Measurements from ENCODE around the gene NR0B1. TPM values are rescaled to one million over a fixed set of nuclear protein-coding genes. Genes with fewer than 3 reads are reported as not detected.

NR0B1 gene
- total and polyA plus RNA-seq, 2 experiments from 2014 or later, result 0.26 to 0.45 TPM

GRCh38 chrX:30327762-30328161 is 18.6 kb upstream of the NR0B1 start:
- TF ChIP-seq CTCF (conservative IDR thresholded peaks at IDR 0.05; ENCODE audit: low read depth in 2 of 2), result peak in 1 of 2 experiments; percentile 27; a peak in 2 of 4 replicates
- TF ChIP-seq, protein P1, sequence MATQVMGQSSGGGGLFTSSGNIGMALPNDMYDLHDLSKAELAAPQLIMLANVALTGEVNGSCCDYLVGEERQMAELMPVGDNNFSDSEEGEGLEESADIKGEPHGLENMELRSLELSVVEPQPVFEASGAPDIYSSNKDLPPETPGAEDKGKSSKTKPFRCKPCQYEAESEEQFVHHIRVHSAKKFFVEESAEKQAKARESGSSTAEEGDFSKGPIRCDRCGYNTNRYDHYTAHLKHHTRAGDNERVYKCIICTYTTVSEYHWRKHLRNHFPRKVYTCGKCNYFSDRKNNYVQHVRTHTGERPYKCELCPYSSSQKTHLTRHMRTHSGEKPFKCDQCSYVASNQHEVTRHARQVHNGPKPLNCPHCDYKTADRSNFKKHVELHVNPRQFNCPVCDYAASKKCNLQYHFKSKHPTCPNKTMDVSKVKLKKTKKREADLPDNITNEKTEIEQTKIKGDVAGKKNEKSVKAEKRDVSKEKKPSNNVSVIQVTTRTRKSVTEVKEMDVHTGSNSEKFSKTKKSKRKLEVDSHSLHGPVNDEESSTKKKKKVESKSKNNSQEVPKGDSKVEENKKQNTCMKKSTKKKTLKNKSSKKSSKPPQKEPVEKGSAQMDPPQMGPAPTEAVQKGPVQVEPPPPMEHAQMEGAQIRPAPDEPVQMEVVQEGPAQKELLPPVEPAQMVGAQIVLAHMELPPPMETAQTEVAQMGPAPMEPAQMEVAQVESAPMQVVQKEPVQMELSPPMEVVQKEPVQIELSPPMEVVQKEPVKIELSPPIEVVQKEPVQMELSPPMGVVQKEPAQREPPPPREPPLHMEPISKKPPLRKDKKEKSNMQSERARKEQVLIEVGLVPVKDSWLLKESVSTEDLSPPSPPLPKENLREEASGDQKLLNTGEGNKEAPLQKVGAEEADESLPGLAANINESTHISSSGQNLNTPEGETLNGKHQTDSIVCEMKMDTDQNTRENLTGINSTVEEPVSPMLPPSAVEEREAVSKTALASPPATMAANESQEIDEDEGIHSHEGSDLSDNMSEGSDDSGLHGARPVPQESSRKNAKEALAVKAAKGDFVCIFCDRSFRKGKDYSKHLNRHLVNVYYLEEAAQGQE (IDR thresholded peaks at IDR 0.05; ENCODE audit: unreplicated experiment), result no peak
- H4K20me1 ChIP-seq (replicated peaks; ENCODE audit: insufficient read depth), result no peaks in the 10 kb centered on the region

GRCh38 chrX:30317308-30317707 is 8.1 kb upstream of the NR0B1 start:
- ATAC-seq, result no peak
- no peaks in the 10 kb centered on the region; the same call in 2 of the 3 replicates for H3K9me3 Mint-ChIP-seq
- Histone ChIP-seq H3K4me3 (no peak overlapping the region), H2AFZ (no peak overlapping the region), H3K9me2 (ENCODE audit: insufficient read depth) (no peaks in the 10 kb centered on the region), H3F3A (replicated peaks; ENCODE audit: low read depth) (no peaks in the 10 kb centered on the region), H4K20me1 (replicated peaks; ENCODE audit: insufficient read depth) (no peaks in the 10 kb centered on the region), H3K27ac (ENCODE audit: low read depth) (no peak overlapping the region), H3K4me2 (no peak overlapping the region), H3K4me1 (ENCODE audit: insufficient read depth) (no peaks in the 10 kb centered on the region), H3K27me3 (ENCODE audit: insufficient read depth) (no peaks in the 10 kb centered on the region), H3K79me2 (replicated peaks; ENCODE audit: insufficient read depth) (no peaks in the 10 kb centered on the region), H3K36me3 (ENCODE audit: insufficient read depth) (no peaks in the 10 kb centered on the region)
- DNase-seq (ENCODE audit: low spot score), result no peak
- H3K36me3 Mint-ChIP-seq (ENCODE audit: low read depth), result no peaks in the 10 kb centered on the region
- no peak overlapping the region for H3K27ac Mint-ChIP-seq
- no peak overlapping the region for H3K4me3 Mint-ChIP-seq
- no peaks in the 10 kb centered on the region for H3K27me3 Mint-ChIP-seq (ENCODE audit: insufficient read depth, low read depth, poor library complexity)
- H3K4me1 Mint-ChIP-seq, result no peaks in the 10 kb centered on the region
- TF ChIP-seq, protein P2, sequence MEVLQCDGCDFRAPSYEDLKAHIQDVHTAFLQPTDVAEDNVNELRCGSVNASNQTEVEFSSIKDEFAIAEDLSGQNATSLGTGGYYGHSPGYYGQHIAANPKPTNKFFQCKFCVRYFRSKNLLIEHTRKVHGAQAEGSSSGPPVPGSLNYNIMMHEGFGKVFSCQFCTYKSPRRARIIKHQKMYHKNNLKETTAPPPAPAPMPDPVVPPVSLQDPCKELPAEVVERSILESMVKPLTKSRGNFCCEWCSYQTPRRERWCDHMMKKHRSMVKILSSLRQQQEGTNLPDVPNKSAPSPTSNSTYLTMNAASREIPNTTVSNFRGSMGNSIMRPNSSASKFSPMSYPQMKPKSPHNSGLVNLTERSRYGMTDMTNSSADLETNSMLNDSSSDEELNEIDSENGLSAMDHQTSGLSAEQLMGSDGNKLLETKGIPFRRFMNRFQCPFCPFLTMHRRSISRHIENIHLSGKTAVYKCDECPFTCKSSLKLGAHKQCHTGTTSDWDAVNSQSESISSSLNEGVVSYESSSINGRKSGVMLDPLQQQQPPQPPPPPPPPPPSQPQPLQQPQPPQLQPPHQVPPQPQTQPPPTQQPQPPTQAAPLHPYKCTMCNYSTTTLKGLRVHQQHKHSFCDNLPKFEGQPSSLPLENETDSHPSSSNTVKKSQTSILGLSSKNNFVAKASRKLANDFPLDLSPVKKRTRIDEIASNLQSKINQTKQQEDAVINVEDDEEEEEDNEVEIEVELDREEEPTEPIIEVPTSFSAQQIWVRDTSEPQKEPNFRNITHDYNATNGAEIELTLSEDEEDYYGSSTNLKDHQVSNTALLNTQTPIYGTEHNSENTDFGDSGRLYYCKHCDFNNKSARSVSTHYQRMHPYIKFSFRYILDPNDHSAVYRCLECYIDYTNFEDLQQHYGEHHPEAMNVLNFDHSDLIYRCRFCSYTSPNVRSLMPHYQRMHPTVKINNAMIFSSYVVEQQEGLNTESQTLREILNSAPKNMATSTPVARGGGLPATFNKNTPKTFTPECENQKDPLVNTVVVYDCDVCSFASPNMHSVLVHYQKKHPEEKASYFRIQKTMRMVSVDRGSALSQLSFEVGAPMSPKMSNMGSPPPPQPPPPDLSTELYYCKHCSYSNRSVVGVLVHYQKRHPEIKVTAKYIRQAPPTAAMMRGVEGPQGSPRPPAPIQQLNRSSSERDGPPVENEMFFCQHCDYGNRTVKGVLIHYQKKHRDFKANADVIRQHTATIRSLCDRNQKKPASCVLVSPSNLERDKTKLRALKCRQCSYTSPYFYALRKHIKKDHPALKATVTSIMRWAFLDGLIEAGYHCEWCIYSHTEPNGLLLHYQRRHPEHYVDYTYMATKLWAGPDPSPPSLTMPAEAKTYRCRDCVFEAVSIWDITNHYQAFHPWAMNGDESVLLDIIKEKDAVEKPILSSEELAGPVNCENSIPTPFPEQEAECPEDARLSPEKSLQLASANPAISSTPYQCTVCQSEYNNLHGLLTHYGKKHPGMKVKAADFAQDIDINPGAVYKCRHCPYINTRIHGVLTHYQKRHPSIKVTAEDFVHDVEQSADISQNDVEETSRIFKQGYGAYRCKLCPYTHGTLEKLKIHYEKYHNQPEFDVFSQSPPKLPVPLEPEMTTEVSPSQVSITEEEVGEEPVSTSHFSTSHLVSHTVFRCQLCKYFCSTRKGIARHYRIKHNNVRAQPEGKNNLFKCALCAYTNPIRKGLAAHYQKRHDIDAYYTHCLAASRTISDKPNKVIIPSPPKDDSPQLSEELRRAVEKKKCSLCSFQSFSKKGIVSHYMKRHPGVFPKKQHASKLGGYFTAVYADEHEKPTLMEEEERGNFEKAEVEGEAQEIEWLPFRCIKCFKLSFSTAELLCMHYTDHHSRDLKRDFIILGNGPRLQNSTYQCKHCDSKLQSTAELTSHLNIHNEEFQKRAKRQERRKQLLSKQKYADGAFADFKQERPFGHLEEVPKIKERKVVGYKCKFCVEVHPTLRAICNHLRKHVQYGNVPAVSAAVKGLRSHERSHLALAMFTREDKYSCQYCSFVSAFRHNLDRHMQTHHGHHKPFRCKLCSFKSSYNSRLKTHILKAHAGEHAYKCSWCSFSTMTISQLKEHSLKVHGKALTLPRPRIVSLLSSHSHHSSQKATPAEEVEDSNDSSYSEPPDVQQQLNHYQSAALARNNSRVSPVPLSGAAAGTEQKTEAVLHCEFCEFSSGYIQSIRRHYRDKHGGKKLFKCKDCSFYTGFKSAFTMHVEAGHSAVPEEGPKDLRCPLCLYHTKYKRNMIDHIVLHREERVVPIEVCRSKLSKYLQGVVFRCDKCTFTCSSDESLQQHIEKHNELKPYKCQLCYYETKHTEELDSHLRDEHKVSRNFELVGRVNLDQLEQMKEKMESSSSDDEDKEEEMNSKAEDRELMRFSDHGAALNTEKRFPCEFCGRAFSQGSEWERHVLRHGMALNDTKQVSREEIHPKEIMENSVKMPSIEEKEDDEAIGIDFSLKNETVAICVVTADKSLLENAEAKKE (CRISPR knock-in tag; IDR thresholded peaks at IDR 0.05), result no peak

More at GRCh38 chrX:30327762-30328161, 18.6 kb upstream of the NR0B1 start:
- Histone ChIP-seq H3K4me1 (ENCODE audit: insufficient read depth) (no peaks in the 10 kb centered on the region; the same call in 1 of the 2 replicates), H3K4me2 (no peak overlapping the region), H3K27me3 (ENCODE audit: insufficient read depth) (no peaks in the 10 kb centered on the region), H3K36me3 (ENCODE audit: insufficient read depth) (no peaks in the 10 kb centered on the region), H3K27ac (ENCODE audit: low read depth) (no peak overlapping the region), H2AFZ (no peak overlapping the region), H3F3A (replicated peaks; ENCODE audit: low read depth) (no peaks in the 10 kb centered on the region), H3K9me2 (ENCODE audit: insufficient read depth) (no peaks in the 10 kb centered on the region), H3K79me2 (replicated peaks; ENCODE audit: insufficient read depth) (no peaks in the 10 kb centered on the region), H3K4me3 (no peak overlapping the region)
- H3K36me3 Mint-ChIP-seq (ENCODE audit: low read depth), result no peaks in the 10 kb centered on the region
- no peaks in the 10 kb centered on the region for H3K27me3 Mint-ChIP-seq (ENCODE audit: insufficient read depth, low read depth, poor library complexity)
- no peaks in the 10 kb centered on the region for H3K9me3 Mint-ChIP-seq
- no peak overlapping the region for H3K27ac Mint-ChIP-seq
- DNase-seq (ENCODE audit: low spot score), result peak; percentile 9
- H3K4me3 Mint-ChIP-seq, result no peak overlapping the region
- ATAC-seq, result no peak
- no peaks in the 10 kb centered on the region; the same call in 2 of the 3 replicates for H3K4me1 Mint-ChIP-seq

Data from GM23338 (cell line).